CD14-positive monocyte (primary cell): ENCODE measurements around the gene HLA-C. TPM values are rescaled to one million over a fixed set of nuclear protein-coding genes. Genes with fewer than 3 reads are reported as not detected.

Experiments
- DNase-seq, 3 donors: peaks; one replicate each; pipeline ENCODE4 v3.0.0-alpha.2; 2011 to 2022
- H2AFZ ChIP-seq: 2 replicates; pipeline ENCODE4 v1.6.0; 2012; ENCODE audit warnings: mild to moderate bottlenecking, low read depth, low read length, inconsistent platforms; ENCODE audit not compliant: insufficient read depth, poor library complexity, severe bottlenecking
- H3K27ac ChIP-seq, 2 donors: 1 replicate in 1 of 2; 2 replicates in 1 of 2; pipeline ENCODE4 v1.5.1; 2012 to 2013; ENCODE audit warnings: low read length in 2 of 2, control low read depth in 1 of 2, inconsistent platforms in 1 of 2, low read depth in 1 of 2, mild to moderate bottlenecking in 1 of 2
- H3K27me3 ChIP-seq, 2 donors: one replicate each; pipeline versions ENCODE4 v1.6.0 to v1.6.1; 2011 to 2013; ENCODE audit warnings: low read length in 2 of 2; ENCODE audit not compliant: control insufficient read depth in 2 of 2, insufficient read depth in 2 of 2
- H3K36me3 ChIP-seq, 2 donors: replicated peaks in 1 of 2; 1 replicate in 1 of 2; 2 replicates in 1 of 2; pipeline versions ENCODE4 v1.5.1 to v1.6.1; 2012 to 2013; ENCODE audit warnings: low read length in 2 of 2, control low read depth in 1 of 2, inconsistent platforms in 1 of 2, mild to moderate bottlenecking in 1 of 2; ENCODE audit not compliant: insufficient read depth in 2 of 2, control insufficient read depth in 1 of 2
- H3K4me1 ChIP-seq, 2 donors: 1 replicate in 1 of 2; 2 replicates in 1 of 2; pipeline versions ENCODE4 v1.5.1 to v1.6.1; 2012 to 2013; ENCODE audit warnings: low read length in 2 of 2, control low read depth in 1 of 2, inconsistent platforms in 1 of 2, mild to moderate bottlenecking in 1 of 2, moderate library complexity in 1 of 2; ENCODE audit not compliant: insufficient read depth in 2 of 2, control insufficient read depth in 1 of 2
- H3K4me2 ChIP-seq: replicated peaks from 2 replicates; pipeline ENCODE3; 2012; ENCODE audit warnings: low read length, moderate library complexity, mild to moderate bottlenecking; ENCODE audit not compliant: poor library complexity, severe bottlenecking; ENCODE audit errors: extremely low read depth
- H3K4me3 ChIP-seq, 3 experiments: fragments of 200-600 bp in 1 of 3; sonication (generic) in 1 of 3; replicated peaks in 1 of 3; 1 replicate in 2 of 3; 2 replicates in 1 of 3; pipeline ENCODE4 v1.5.1; 2011 to 2013; ENCODE audit warnings: low read length in 3 of 3, mild to moderate bottlenecking in 3 of 3, control low read depth in 2 of 3, low read depth in 2 of 3, inconsistent platforms in 1 of 3, moderate library complexity in 1 of 3
- H3K79me2 ChIP-seq: 2 replicates; pipeline ENCODE4 v1.6.0; 2012; ENCODE audit warnings: mild to moderate bottlenecking, control low read depth, inconsistent platforms, low read length, moderate library complexity; ENCODE audit not compliant: insufficient read depth
- H3K9ac ChIP-seq: 2 replicates; pipeline ENCODE4 v1.6.0; 2017; ENCODE audit warnings: low read length, mild to moderate bottlenecking; ENCODE audit not compliant: insufficient read depth, poor library complexity, severe bottlenecking
- H3K9me3 ChIP-seq, 2 donors: replicated peaks in 1 of 2; 1 replicate in 1 of 2; 2 replicates in 1 of 2; pipeline versions ENCODE4 v1.5.1 to v1.6.1; 2012 to 2013; ENCODE audit warnings: low read length in 2 of 2, control low read depth in 1 of 2; ENCODE audit not compliant: control insufficient read depth in 1 of 2, insufficient read depth in 1 of 2
- H4K20me1 ChIP-seq: 2 replicates; pipeline ENCODE4 v1.6.0; 2012; ENCODE audit warnings: mild to moderate bottlenecking, low read length, control low read depth, moderate library complexity; ENCODE audit not compliant: insufficient read depth
- H3K27ac Mint-ChIP-seq, 7 donors: one replicate each; pipeline ENCODE4 v1.8.0; 2020; ENCODE audit warnings: mild to moderate bottlenecking in 7 of 7, mixed read lengths in 7 of 7, moderate library complexity in 6 of 7, inconsistent platforms in 2 of 7
- H3K27me3 Mint-ChIP-seq, 3 donors: one replicate each; pipeline ENCODE4 v1.8.0; 2021 to 2022; ENCODE audit warnings: low read depth in 3 of 3, mild to moderate bottlenecking in 3 of 3, mixed read lengths in 3 of 3, moderate library complexity in 3 of 3, inconsistent platforms in 1 of 3
- H3K36me3 Mint-ChIP-seq, 2 donors: one replicate each; pipeline ENCODE4 v1.8.0; 2020; ENCODE audit warnings: mixed read lengths in 2 of 2, inconsistent platforms in 1 of 2, mild to moderate bottlenecking in 1 of 2
- H3K4me1 Mint-ChIP-seq: one replicate; pipeline ENCODE4 v1.8.0; 2020; ENCODE audit warnings: mild to moderate bottlenecking, mixed read lengths
- H3K4me3 Mint-ChIP-seq, 2 donors: one replicate each; pipeline ENCODE4 v1.8.0; 2020; ENCODE audit warnings: mild to moderate bottlenecking in 2 of 2, mixed read lengths in 2 of 2, moderate library complexity in 1 of 2
- H3K9me3 Mint-ChIP-seq, 7 donors: one replicate each; pipeline ENCODE4 v1.8.0; 2020 to 2022; ENCODE audit warnings: mixed read lengths in 7 of 7, mild to moderate bottlenecking in 6 of 7, moderate library complexity in 6 of 7, inconsistent platforms in 2 of 7
- WGBS: methylation state at CpG from one replicate; pipeline ENCODE4 v1.1.5; 2013; ENCODE audit warnings: missing lambda C conversion rate; ENCODE audit not compliant: insufficient coverage; 5-methylcytosine and 5-hydroxymethylcytosine counted together
- intact Hi-C, 2 donors: fragments of 100-400 bp; cut with micrococcal nuclease; formaldehyde crosslinking; loops; one replicate each; pipeline versions ENCODE4 v1.15.0 to v1.15.1; 2023
- polyA plus RNA-seq, 3 donors: library from polyadenylated mRNA; depleted of rRNA in 1 of 3; unstranded in 2 of 3; stranded (reverse) in 1 of 3; fragments of 300-500 nt in 2 of 3; fragments of >200 nt in 1 of 3; fragmentation: Illumina TruSeq in 2 of 3; gene quantifications; 1 replicate in 2 of 3; 2 replicates in 1 of 3; pipeline ENCODE4 v1.2.3, GENCODE V29; 2012 to 2021
- TF ChIP-seq, protein P1 (sequence below): fragments of 200-600 bp; IDR thresholded peaks from one replicate; pipeline ENCODE4 v1.8.0; 2022; ENCODE audit warnings: antibody characterized with exemption, mild to moderate bottlenecking

The HLA-C gene
- polyA plus RNA-seq, 3 donors: 1,088 to 2,224 (median 1,829) TPM

DNA sequence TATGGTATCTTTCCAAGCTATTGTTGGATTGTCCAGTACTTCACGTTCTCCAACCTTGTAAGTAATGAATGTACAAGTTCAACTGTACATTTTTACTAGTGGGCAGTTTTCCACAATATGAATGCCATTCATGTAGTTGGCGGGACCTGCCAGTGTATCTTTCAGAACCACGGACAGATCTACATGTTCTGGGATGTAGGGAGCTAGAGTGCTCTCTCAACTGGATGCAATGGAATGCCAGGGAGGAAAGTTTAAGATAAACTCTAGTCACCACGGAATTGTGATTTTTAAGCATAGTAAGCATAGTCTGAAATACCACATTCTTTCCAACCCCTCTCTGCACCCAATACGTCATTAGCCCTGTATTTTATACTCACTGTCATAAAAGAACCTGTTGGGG, 21.5 kb upstream of the HLA-C start:
- H3K36me3 Mint-ChIP-seq: no peaks in the 10 kb centered on the region
- H3K4me3 Mint-ChIP-seq: peak overlapping the region in 1 of 2 donors; percentile 1
- Histone ChIP-seq H4K20me1 (no peaks in the 10 kb centered on the region), H3K4me3 (no peak overlapping the region), H3K79me2 (no peaks in the 10 kb centered on the region), H3K9ac (no peak overlapping the region), H2AFZ (no peak overlapping the region), H3K4me2 (no peak overlapping the region), H3K9me3 (no peaks in the 10 kb centered on the region), H3K4me1 (no peaks in the 10 kb centered on the region), H3K36me3 (no peaks in the 10 kb centered on the region), H3K27me3 (peaks cover 20 to 24% of the 10 kb centered on the region in 2 donors), H3K27ac (no peak overlapping the region)
- no peak for DNase-seq
- WGBS: no CpG with 5 or more reads among the region's 5 CpGs
- H3K27ac Mint-ChIP-seq: no peak overlapping the region
- peaks cover 0 to 6% (median 0%) of the 10 kb centered on the region in 7 donors for H3K9me3 Mint-ChIP-seq
- H3K4me1 Mint-ChIP-seq: peaks cover under 1% of the 10 kb centered on the region
- intact Hi-C loops: no loop called here
- peaks cover 10 to 30% (median 29%) of the 10 kb centered on the region in 3 donors for H3K27me3 Mint-ChIP-seq
- TF ChIP-seq, protein P1, sequence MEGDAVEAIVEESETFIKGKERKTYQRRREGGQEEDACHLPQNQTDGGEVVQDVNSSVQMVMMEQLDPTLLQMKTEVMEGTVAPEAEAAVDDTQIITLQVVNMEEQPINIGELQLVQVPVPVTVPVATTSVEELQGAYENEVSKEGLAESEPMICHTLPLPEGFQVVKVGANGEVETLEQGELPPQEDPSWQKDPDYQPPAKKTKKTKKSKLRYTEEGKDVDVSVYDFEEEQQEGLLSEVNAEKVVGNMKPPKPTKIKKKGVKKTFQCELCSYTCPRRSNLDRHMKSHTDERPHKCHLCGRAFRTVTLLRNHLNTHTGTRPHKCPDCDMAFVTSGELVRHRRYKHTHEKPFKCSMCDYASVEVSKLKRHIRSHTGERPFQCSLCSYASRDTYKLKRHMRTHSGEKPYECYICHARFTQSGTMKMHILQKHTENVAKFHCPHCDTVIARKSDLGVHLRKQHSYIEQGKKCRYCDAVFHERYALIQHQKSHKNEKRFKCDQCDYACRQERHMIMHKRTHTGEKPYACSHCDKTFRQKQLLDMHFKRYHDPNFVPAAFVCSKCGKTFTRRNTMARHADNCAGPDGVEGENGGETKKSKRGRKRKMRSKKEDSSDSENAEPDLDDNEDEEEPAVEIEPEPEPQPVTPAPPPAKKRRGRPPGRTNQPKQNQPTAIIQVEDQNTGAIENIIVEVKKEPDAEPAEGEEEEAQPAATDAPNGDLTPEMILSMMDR: no peak

DNA sequence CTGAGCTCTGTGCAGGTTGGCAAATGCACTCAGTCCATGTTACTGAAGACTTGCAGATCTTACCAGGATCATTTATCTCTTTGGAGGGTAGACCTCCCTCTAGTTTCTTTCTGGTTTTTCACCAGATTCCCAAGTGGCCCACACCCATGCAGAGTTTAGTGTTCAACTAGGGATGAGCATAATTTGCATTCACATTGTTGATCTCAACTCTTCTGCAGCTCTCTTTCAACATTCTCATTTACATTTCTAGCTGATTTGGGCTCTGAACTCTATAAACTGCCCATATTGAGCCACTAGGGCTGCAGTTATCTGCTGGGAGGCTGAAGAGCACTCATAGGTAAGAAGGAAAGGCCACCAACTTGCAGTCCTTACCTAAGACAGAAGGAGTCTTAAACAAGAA, 17.9 kb upstream of the HLA-C start:
- Histone ChIP-seq H4K20me1 (no peaks in the 10 kb centered on the region), H3K27ac (no peak overlapping the region), H3K4me2 (no peak overlapping the region), H3K9ac (no peak overlapping the region), H3K27me3 (peaks cover 11 to 14% of the 10 kb centered on the region in 2 donors), H2AFZ (no peak overlapping the region), H3K79me2 (no peaks in the 10 kb centered on the region), H3K4me1 (no peaks in the 10 kb centered on the region), H3K9me3 (no peaks in the 10 kb centered on the region), H3K4me3 (no peak overlapping the region), H3K36me3 (no peaks in the 10 kb centered on the region)
- TF ChIP-seq, protein P1: no peak
- intact Hi-C loops: no loop called here
- Mint-ChIP-seq H3K27me3 (peaks cover 6 to 19% (median 15%) of the 10 kb centered on the region in 3 donors), H3K9me3 (peaks cover 0 to 2% (median 0%) of the 10 kb centered on the region in 7 donors), H3K4me1 (peaks cover 9% of the 10 kb centered on the region), H3K27ac (no peak overlapping the region), H3K36me3 (no peaks in the 10 kb centered on the region), H3K4me3 (no peak overlapping the region)
- no peak for DNase-seq
